ENCODE measurements around the gene MTCH2.
A peak's percentile ranks its signal among the peaks of the same experiment; 100 is the strongest.

The MTCH2 gene

DNA sequence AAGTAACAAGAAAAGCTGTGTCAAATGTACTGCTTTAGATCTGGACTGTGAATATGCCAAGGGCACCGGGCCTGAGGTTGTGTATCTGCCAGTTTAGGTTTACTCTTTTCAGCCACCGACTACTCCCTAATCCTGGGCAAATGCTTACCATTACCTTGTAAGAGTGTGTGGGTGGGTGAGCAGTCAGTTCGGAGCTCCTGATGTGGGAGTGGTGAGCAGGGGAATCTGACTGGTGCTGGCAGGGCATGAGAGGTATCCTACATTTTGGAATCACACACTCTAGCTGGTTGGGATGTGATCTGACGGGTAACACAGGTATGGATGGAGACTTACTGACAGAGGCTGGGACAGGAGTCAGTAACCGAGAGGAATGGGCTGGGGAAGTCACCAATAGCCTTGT, 58.5 kb downstream of the MTCH2 start:
- Histone ChIP-seq H3K27ac (ENCODE audit: low read depth, low read length) (no peak overlapping the region), H3K9me3 (ENCODE audit: insufficient read depth, low read length) (no peaks in the 10 kb centered on the region), H2AFZ (ENCODE audit: low read depth, low read length, severe bottlenecking) (no peak overlapping the region), H3K9me2 (replicated peaks; ENCODE audit: insufficient read depth, low read length) (no peaks in the 10 kb centered on the region), H3K27me3 (ENCODE audit: low read length) (no peaks in the 10 kb centered on the region), H3K79me2 (ENCODE audit: insufficient read depth, low read length) (peaks cover 18% of the 10 kb centered on the region), H3F3A (ENCODE audit: insufficient read depth) (no peaks in the 10 kb centered on the region), H3K9ac (ENCODE audit: low read length) (no peak overlapping the region), H3K36me3 (ENCODE audit: low read length) (0 out of 2 replicates have a peak, but pooled peaks cover 5% of the 10 kb centered on the region), H3K4me2 (ENCODE audit: low read depth, low read length, poor library complexity, severe bottlenecking) (no peak overlapping the region), H4K20me1 (ENCODE audit: low read depth, low read length) (no peaks in the 10 kb centered on the region), H3K4me3 (ENCODE audit: insufficient read depth, low read length, poor library complexity, severe bottlenecking) (no peak overlapping the region)
- TF ChIP-seq, protein P1, sequence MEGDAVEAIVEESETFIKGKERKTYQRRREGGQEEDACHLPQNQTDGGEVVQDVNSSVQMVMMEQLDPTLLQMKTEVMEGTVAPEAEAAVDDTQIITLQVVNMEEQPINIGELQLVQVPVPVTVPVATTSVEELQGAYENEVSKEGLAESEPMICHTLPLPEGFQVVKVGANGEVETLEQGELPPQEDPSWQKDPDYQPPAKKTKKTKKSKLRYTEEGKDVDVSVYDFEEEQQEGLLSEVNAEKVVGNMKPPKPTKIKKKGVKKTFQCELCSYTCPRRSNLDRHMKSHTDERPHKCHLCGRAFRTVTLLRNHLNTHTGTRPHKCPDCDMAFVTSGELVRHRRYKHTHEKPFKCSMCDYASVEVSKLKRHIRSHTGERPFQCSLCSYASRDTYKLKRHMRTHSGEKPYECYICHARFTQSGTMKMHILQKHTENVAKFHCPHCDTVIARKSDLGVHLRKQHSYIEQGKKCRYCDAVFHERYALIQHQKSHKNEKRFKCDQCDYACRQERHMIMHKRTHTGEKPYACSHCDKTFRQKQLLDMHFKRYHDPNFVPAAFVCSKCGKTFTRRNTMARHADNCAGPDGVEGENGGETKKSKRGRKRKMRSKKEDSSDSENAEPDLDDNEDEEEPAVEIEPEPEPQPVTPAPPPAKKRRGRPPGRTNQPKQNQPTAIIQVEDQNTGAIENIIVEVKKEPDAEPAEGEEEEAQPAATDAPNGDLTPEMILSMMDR (IDR thresholded peaks at IDR 0.05; ENCODE audit: insufficient read depth, low read length, poor library complexity, severe bottlenecking), result no peak
- TF ChIP-seq EZH2phosphoT487 (conservative IDR thresholded peaks at IDR 0.05; ENCODE audit: low read length), result no peak

DNA sequence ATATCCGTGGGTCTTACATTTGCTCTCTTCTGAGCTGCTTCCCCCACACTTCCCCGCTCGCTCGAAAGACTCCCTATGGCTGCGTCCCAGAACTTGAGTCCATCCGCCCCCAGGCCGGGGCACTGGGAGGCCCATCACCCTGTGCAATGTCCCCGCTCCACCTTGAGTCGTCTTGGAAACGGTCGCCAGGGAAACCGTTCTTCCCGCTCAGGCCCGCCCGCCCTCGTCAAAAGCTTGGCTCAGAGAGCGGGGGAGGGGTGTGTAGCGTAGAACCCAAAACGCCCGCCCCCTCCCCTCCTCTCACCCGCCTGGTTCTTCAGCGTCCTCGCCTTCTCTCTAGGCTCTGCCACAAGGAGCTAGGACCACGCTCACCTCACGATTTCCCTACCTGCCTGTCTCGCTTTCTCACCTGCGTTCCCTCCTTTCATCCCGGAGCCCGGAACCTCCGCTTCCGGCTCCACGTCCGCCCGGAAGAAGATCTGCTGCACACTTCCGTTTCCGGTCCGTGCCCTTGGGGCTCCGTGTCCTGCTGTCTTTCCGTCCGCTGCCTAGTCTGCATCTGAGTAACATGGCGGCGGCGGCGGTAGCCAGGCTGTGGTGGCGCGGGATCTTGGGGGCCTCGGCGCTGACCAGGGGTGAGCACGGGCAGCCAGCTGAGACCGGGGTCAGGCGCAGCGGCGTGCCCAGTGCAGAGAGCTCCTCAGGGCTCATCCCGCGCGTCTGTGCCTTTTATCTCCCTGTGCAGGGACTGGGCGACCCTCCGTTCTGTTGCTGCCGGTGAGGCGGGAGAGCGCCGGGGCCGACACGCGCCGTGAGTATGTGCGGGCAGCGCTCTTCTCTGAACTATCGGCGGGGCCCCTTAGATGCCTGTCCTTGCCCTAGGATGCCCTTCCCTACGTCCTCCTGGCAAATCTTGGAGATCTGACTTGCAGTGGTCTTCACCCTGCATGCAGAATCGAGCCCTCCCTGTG, 63.5 kb downstream of the MTCH2 start, which contains the start of the genes KBTBD4 and NDUFS3:
KBTBD4 (minus strand) TSS at position 447 of the 971 bp plus-strand sequence; CDS start at position 428, 19 bp downstream.
NDUFS3 (plus strand) TSS at position 551 of the 971 bp plus-strand sequence; CDS start at position 569, 18 bp downstream.
- no peaks in the 10 kb centered on the region for H3K9me2 ChIP-seq (replicated peaks; ENCODE audit: insufficient read depth, low read length)
- H3K9ac ChIP-seq (ENCODE audit: low read length), result peak within 1 kb of the TSS; percentile 84
- H3K27ac ChIP-seq (ENCODE audit: low read depth, low read length), result peak within 1 kb of the TSS; percentile 49
- no peaks in the 10 kb centered on the region for H3K9me3 ChIP-seq (ENCODE audit: insufficient read depth, low read length)
- no peaks in the 10 kb centered on the region for H3K27me3 ChIP-seq (ENCODE audit: low read length)
- H2AFZ ChIP-seq (ENCODE audit: low read depth, low read length, severe bottlenecking), result peak within 1 kb of the TSS; percentile 62
- H3F3A ChIP-seq (ENCODE audit: insufficient read depth), result peaks cover 5% of the 10 kb centered on the region; the same call in 1 of the 2 replicates
- peaks cover 41% of the 10 kb centered on the region for H3K79me2 ChIP-seq (ENCODE audit: insufficient read depth, low read length)
- H3K36me3 ChIP-seq (ENCODE audit: low read length), result 0 out of 2 replicates have a peak, but pooled peaks cover 5% of the 10 kb centered on the region
- no peaks in the 10 kb centered on the region for H4K20me1 ChIP-seq (ENCODE audit: low read depth, low read length)
- TF ChIP-seq EZH2phosphoT487 (conservative IDR thresholded peaks at IDR 0.05; ENCODE audit: low read length), result no peak
- TF ChIP-seq, protein P1 (IDR thresholded peaks at IDR 0.05; ENCODE audit: insufficient read depth, low read length, poor library complexity, severe bottlenecking), result no peak
- peak within 1 kb of the TSS; percentile 69 for H3K4me2 ChIP-seq (ENCODE audit: low read depth, low read length, poor library complexity, severe bottlenecking)
- H3K4me3 ChIP-seq (ENCODE audit: insufficient read depth, low read length, poor library complexity, severe bottlenecking), result peak within 1 kb of the TSS; percentile 63

DNA sequence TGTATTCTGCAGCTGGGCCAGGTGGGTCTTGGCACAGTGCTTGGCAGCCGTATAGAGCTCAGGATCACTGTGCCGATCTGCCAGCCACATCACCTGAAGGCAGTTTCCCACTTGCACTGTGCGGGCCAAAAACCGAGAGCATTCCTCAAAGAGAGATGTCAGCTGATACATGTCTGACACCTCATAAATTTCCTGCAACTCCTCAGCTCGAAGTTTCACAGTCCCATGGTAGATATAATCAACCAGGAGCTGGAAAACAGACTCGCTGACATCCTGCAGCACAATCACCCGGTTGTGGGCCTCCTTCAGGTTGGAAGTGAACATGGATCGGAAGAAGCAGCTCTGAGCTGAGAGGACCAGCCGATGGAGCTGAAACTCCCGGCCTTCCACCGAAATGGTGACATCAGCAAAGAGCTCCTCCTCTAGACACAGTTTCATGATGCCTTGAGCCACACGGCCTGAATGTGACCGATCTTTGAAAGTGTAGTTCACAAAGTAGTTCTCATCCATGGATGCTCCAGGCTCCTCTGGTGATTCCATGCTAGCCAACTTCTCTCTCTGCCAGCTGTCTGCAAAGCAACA, 64.8 kb downstream of the MTCH2 start:
- H3K27me3 ChIP-seq (ENCODE audit: low read length), result no peaks in the 10 kb centered on the region
- H4K20me1 ChIP-seq (ENCODE audit: low read depth, low read length), result no peaks in the 10 kb centered on the region
- H3K9me3 ChIP-seq (ENCODE audit: insufficient read depth, low read length), result no peaks in the 10 kb centered on the region
- H3K27ac ChIP-seq (ENCODE audit: low read depth, low read length), result no peak overlapping the region
- H2AFZ ChIP-seq (ENCODE audit: low read depth, low read length, severe bottlenecking), result no peak overlapping the region
- peaks cover 48% of the 10 kb centered on the region for H3K79me2 ChIP-seq (ENCODE audit: insufficient read depth, low read length)
- H3F3A ChIP-seq (ENCODE audit: insufficient read depth), result peaks cover 5% of the 10 kb centered on the region; the same call in 1 of the 2 replicates
- peak overlapping the region; percentile 69 for H3K4me2 ChIP-seq (ENCODE audit: low read depth, low read length, poor library complexity, severe bottlenecking)
- TF ChIP-seq, protein P1 (IDR thresholded peaks at IDR 0.05; ENCODE audit: insufficient read depth, low read length, poor library complexity, severe bottlenecking), result no peak
- 0 out of 2 replicates have a peak, but pooled peaks cover 7% of the 10 kb centered on the region for H3K36me3 ChIP-seq (ENCODE audit: low read length)
- peak overlapping the region; percentile 84 for H3K9ac ChIP-seq (ENCODE audit: low read length)
- no peaks in the 10 kb centered on the region for H3K9me2 ChIP-seq (replicated peaks; ENCODE audit: insufficient read depth, low read length)
- H3K4me3 ChIP-seq (ENCODE audit: insufficient read depth, low read length, poor library complexity, severe bottlenecking), result peak overlapping the region; percentile 63

Data from SU-DHL-6 (cell line).